Hepatocyte (in vitro differentiated cells): ENCODE data around the gene CAMK4. TPM values are rescaled to one million over a fixed set of nuclear protein-coding genes. Genes with fewer than 3 reads are reported as not detected.

ENCODE experiments used
- DNase-seq: peaks from one replicate; pipeline ENCODE4 v3.0.0-alpha.2; 2016; ENCODE audit warnings: low spot score
- H2AFZ ChIP-seq: fragments of 200-600 bp; sonication (generic); 2 replicates; pipeline ENCODE4 v1.6.0; 2016; ENCODE audit warnings: antibody characterized with exemption, mild to moderate bottlenecking
- H3K27ac ChIP-seq: fragments of 200-600 bp; sonication (generic); 2 replicates; pipeline ENCODE4 v1.5.1; 2016; ENCODE audit warnings: mild to moderate bottlenecking
- H3K27me3 ChIP-seq: fragments of 200-600 bp; sonication (generic); 2 replicates; pipeline ENCODE4 v1.6.1; 2016
- H3K36me3 ChIP-seq: fragments of 200-600 bp; sonication (generic); replicated peaks from 2 replicates; pipeline ENCODE4 v1.5.1; 2016; ENCODE audit warnings: low read depth; ENCODE audit not compliant: insufficient read depth
- H3K4me1 ChIP-seq: fragments of 200-600 bp; sonication (generic); 2 replicates; pipeline ENCODE4 v1.5.1; 2016; ENCODE audit warnings: mild to moderate bottlenecking, moderate library complexity; ENCODE audit not compliant: insufficient read depth
- H3K4me2 ChIP-seq: fragments of 200-600 bp; sonication (generic); 2 replicates; pipeline ENCODE4 v1.6.0; 2016
- H3K4me3 ChIP-seq: fragments of 200-600 bp; sonication (generic); 2 replicates; pipeline ENCODE4 v1.5.1; 2016; ENCODE audit warnings: mild to moderate bottlenecking
- H3K79me2 ChIP-seq: fragments of 200-600 bp; sonication (generic); 2 replicates; pipeline ENCODE4 v1.6.0; 2017; ENCODE audit warnings: mild to moderate bottlenecking
- H3K9me2 ChIP-seq: fragments of 200-600 bp; sonication (generic); replicated peaks from 2 replicates; pipeline ENCODE4 v1.6.0; 2017; ENCODE audit warnings: mild to moderate bottlenecking; ENCODE audit not compliant: insufficient read depth
- H3K9me3 ChIP-seq: fragments of 200-600 bp; sonication (generic); 2 replicates; pipeline ENCODE4 v1.5.1; 2016; ENCODE audit warnings: low read depth, mild to moderate bottlenecking
- H4K20me1 ChIP-seq: fragments of 200-600 bp; sonication (generic); 2 replicates; pipeline ENCODE4 v1.6.0; 2016; ENCODE audit warnings: mild to moderate bottlenecking; ENCODE audit not compliant: insufficient read depth, poor library complexity, severe bottlenecking
- CTCF ChIP-seq: fragments of 200-600 bp; sonication (generic); IDR thresholded peaks from 2 replicates; pipeline ENCODE4 v1.5.1; 2016; ENCODE audit warnings: antibody characterized with exemption, mild to moderate bottlenecking; ENCODE audit not compliant: poor library complexity
- EZH2 ChIP-seq: fragments of 200-600 bp; sonication (generic); IDR thresholded peaks from 2 replicates; pipeline ENCODE4 v1.6.1; 2016; ENCODE audit warnings: antibody characterized with exemption, mild to moderate bottlenecking, borderline replicate concordance
- EZH2phosphoT487 ChIP-seq: fragments of 200-600 bp; sonication (generic); IDR thresholded peaks from one replicate; pipeline ENCODE4 v1.6.1; 2018; ENCODE audit warnings: antibody characterized with exemption, mild to moderate bottlenecking, low read depth, moderate library complexity; ENCODE audit not compliant: unreplicated experiment, severe bottlenecking
- WGBS: methylation state at CpG from one replicate; pipeline ENCODE4 v1.1.6; 2016; ENCODE audit warnings: low lambda C conversion rate; ENCODE audit errors: missing lambda C conversion rate; 5-methylcytosine and 5-hydroxymethylcytosine counted together
- polyA plus RNA-seq: library from polyadenylated mRNA; unstranded; fragments of >200 nt; fragmentation: Nextera tagmentation; extraction: Ambion mirVana; gene quantifications from 2 replicates; pipeline ENCODE4 v1.2.1, GENCODE V29; 2016
- total RNA-seq: library from RNA; depleted of rRNA; stranded (reverse); fragments of >200 nt; gene quantifications from 2 replicates; pipeline ENCODE4 v1.2.3, GENCODE V29; 2014

CAMK4 gene
- total and polyA plus RNA-seq, 2 experiments from 2014 or later: 1.0 to 3.4 TPM

- TF ChIP-seq EZH2 (no peak), EZH2phosphoT487 (no peak), CTCF (no peak)
Observed at GRCh38 chr5:111200828-111201227, 23.4 kb upstream of the CAMK4 start.

GRCh38 chr5:111201705-111202104, 22.5 kb upstream of the CAMK4 start:
- no peaks in the 10 kb centered on the region for H3K4me1 ChIP-seq
- no peaks in the 10 kb centered on the region for H3K36me3 ChIP-seq
- H3K79me2 ChIP-seq: no peaks in the 10 kb centered on the region
- H2AFZ ChIP-seq: no peak overlapping the region
- no peak overlapping the region for H3K27ac ChIP-seq
- WGBS: 88% methylated on average over 3 of the region's 3 CpGs
- H3K9me3 ChIP-seq: no peaks in the 10 kb centered on the region
- no peak overlapping the region for H3K4me2 ChIP-seq
- TF ChIP-seq CTCF (no peak), EZH2 (no peak), EZH2phosphoT487 (no peak)
- peaks cover 7% of the 10 kb centered on the region for H3K27me3 ChIP-seq
- no peak for DNase-seq
- H3K4me3 ChIP-seq: no peak overlapping the region
- H4K20me1 ChIP-seq: no peaks in the 10 kb centered on the region
- H3K9me2 ChIP-seq: no peaks in the 10 kb centered on the region

More at GRCh38 chr5:111200828-111201227, 23.4 kb upstream of the CAMK4 start:
- no peaks in the 10 kb centered on the region for H3K4me1 ChIP-seq
- no peaks in the 10 kb centered on the region for H3K9me2 ChIP-seq
- H3K27me3 ChIP-seq: peaks cover under 1% of the 10 kb centered on the region
- no peaks in the 10 kb centered on the region for H3K9me3 ChIP-seq
- H4K20me1 ChIP-seq: no peaks in the 10 kb centered on the region
- H3K79me2 ChIP-seq: no peaks in the 10 kb centered on the region
- no peak overlapping the region for H3K4me3 ChIP-seq
- no peak overlapping the region for H2AFZ ChIP-seq
- no peak for DNase-seq
- no peak overlapping the region for H3K4me2 ChIP-seq
- no peak overlapping the region for H3K27ac ChIP-seq
- 79% methylated on average over 1 of the region's 1 CpG for WGBS
- H3K36me3 ChIP-seq: no peaks in the 10 kb centered on the region

- 81% methylated on average over 1 of the region's 1 CpG for WGBS
Observed at GRCh38 chr5:111211341-111211740, 12.8 kb upstream of the CAMK4 start.

More at GRCh38 chr5:111211341-111211740, 12.8 kb upstream of the CAMK4 start:
- DNase-seq: no peak
- TF ChIP-seq CTCF (no peak), EZH2phosphoT487 (no peak), EZH2 (no peak)
- H4K20me1 ChIP-seq: no peaks in the 10 kb centered on the region
- H3K4me2 ChIP-seq: no peak overlapping the region
- no peaks in the 10 kb centered on the region for H3K36me3 ChIP-seq
- no peaks in the 10 kb centered on the region for H3K9me2 ChIP-seq
- no peak overlapping the region for H2AFZ ChIP-seq
- H3K4me3 ChIP-seq: no peak overlapping the region
- no peak overlapping the region for H3K27ac ChIP-seq
- H3K27me3 ChIP-seq: peaks cover 14% of the 10 kb centered on the region
- no peaks in the 10 kb centered on the region for H3K79me2 ChIP-seq
- no peaks in the 10 kb centered on the region for H3K4me1 ChIP-seq
- no peaks in the 10 kb centered on the region for H3K9me3 ChIP-seq
